Measurements from ENCODE around the gene GALNT2.

GRCh38 chr1:230189341-230189740, 122.3 kb downstream of the GALNT2 start:
- no peak for TF ChIP-seq CTCF (IDR thresholded peaks at IDR 0.05; ENCODE audit: insufficient read depth, low read length)
- TF ChIP-seq POLR2AphosphoS5 (IDR thresholded peaks at IDR 0.05; ENCODE audit: low read depth): no peak
- TF ChIP-seq REST (IDR thresholded peaks at IDR 0.05; ENCODE audit: insufficient replicate concordance, low read depth): no peak
- TF ChIP-seq SPI1 (IDR thresholded peaks at IDR 0.05; ENCODE audit: borderline replicate concordance, low read depth): no peak
- no peak for TF ChIP-seq GABPA (IDR thresholded peaks at IDR 0.05; ENCODE audit: low read depth)
